D721Med (cell line): ENCODE data around the gene RPL35A.

Source experiments
- DNase-seq: peaks from one replicate; pipeline ENCODE4 v3.0.0; 2011; ENCODE audit warnings: low spot score; ENCODE audit not compliant: insufficient read length
- FAIRE-seq: peaks from 2 replicates; lab custom pipeline; 2011; peaks lifted over from hg19 to GRCh38; lab: Jason Lieb, UNC
- TF ChIP-seq, protein P1 (sequence below): IDR thresholded peaks from 2 replicates; pipeline ENCODE4 v1.5.1; 2012; ENCODE audit warnings: mild to moderate bottlenecking, control low read depth; ENCODE audit not compliant: insufficient read depth; ENCODE audit errors: missing control alignments

RPL35A gene

DNA sequence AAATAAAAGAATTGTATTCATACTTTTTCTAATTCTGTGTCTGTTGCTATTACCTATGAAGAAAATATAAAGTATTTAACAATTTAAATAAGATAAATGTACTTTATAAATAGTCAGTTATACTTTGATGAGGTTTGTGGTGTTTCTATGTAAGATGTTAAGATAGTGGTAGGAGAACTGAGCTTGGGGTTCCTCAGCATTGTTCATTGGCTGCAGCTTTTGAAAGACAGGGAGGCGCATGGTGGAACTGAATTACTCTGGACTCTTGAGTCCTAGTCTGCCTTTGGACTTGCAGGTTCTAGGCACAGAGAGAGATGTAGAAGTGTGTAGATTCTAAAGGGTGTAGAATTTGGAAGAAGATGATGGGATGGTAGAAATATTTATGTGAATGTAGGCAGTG lies 33.1 kb downstream of the RPL35A start:
- DNase-seq = no peak
- FAIRE-seq = no peak

DNA sequence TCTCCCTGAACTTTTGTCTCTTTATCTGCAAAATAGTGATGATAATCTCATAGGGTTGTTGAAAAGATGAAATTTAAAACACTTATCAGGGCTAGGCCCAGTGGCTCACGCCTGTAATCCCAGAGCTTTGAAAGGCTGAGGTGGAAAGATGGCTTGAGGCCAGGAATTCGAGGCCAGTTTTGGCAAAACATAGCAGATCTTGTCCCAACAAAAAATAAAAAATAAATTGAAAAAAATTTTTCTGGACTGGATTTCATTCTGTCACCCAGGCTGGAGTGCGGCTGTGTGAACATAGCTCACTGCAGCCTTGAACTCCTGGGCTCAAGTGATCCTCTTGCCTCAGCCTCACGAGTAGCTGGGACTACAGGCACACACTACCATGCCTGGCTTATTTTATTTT lies 39.7 kb downstream of the RPL35A start:
- DNase-seq (no peak), FAIRE-seq (no peak)

More for the DNA sequence above, 33.1 kb downstream of the RPL35A start:
- TF ChIP-seq, protein P1, sequence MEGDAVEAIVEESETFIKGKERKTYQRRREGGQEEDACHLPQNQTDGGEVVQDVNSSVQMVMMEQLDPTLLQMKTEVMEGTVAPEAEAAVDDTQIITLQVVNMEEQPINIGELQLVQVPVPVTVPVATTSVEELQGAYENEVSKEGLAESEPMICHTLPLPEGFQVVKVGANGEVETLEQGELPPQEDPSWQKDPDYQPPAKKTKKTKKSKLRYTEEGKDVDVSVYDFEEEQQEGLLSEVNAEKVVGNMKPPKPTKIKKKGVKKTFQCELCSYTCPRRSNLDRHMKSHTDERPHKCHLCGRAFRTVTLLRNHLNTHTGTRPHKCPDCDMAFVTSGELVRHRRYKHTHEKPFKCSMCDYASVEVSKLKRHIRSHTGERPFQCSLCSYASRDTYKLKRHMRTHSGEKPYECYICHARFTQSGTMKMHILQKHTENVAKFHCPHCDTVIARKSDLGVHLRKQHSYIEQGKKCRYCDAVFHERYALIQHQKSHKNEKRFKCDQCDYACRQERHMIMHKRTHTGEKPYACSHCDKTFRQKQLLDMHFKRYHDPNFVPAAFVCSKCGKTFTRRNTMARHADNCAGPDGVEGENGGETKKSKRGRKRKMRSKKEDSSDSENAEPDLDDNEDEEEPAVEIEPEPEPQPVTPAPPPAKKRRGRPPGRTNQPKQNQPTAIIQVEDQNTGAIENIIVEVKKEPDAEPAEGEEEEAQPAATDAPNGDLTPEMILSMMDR = no peak

DNA sequence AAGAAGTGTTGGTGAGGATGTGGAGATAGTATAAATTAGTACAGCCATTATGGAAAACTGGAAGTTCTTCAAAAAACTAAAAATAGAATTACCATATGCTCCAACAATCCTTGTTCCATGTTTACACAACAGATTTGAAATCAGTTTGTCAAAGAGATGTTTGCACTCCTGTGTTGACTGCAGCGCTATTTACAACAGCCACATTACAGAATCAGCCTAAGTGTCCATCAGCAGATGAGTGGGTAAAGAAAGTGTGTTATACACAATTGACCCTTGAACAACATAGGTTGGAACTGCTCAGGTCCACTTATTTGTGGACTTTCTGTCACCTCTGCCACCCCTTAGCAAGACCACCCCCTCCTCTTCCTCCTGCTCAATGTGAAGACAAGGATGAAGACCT lies 44.7 kb downstream of the RPL35A start:
- DNase-seq (no peak), FAIRE-seq (no peak)
- TF ChIP-seq, protein P1 = no peak

More for the DNA sequence above, 39.7 kb downstream of the RPL35A start:
- TF ChIP-seq, protein P1 = no peak

DNA sequence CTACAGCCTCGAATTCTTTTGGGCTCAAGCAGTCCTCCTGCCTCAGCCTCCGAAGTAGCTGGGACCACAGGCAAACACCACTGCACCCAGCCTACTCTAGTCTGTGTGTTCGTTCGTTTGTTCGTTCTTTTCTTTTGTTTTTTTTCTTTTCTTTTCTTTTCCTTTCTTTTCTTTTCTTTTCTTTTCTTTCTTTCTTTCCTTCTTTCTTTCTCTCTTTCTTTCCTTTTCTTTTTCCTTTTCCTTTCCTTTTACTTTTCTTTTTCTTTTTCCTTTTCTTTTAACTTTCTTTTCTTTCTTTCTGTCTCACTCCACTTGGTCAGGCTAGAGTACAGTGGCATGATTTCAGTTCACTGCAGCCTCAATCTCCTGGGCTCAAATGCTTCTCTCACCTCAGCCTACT lies 46.9 kb downstream of the RPL35A start:
- TF ChIP-seq, protein P1 = no peak
- FAIRE-seq (no peak), DNase-seq (no peak)

DNA sequence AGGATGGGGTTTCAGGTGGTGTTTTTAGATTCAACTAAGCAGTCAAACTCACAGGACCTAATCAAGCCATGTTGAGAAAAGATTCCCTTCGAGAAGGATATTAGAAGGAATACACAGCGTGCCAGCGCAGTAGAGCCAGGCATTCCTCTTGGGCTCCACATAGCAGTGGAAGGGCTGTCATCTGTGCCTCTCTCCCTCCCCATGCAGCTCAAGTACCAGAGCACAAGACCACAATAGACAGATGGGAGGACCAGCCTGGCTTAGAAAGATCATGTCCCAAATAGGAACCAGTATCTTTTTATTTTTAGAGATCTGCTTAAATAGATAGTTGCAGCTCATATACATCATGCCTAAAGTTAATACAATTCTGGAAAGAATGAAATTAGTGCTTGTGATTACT lies 47.9 kb downstream of the RPL35A start:
- FAIRE-seq (no peak), DNase-seq (no peak)
- TF ChIP-seq, protein P1 = no peak
